ENCODE data around the gene P2RX2.

P2RX2 gene

GRCh38 chr12:132572801-132573760 lies 45.5 kb upstream of the P2RX2 start:
- TF ChIP-seq CTCF (IDR thresholded peaks at IDR 0.05) = no peak

GRCh38 chr12:132574271-132574996 lies 44.1 kb upstream of the P2RX2 start:
- no peak for TF ChIP-seq CTCF (IDR thresholded peaks at IDR 0.05)

GRCh38 chr12:132575661-132576060 lies 42.9 kb upstream of the P2RX2 start:
- no peak for TF ChIP-seq CTCF (IDR thresholded peaks at IDR 0.05)

GRCh38 chr12:132576701-132577100 lies 41.9 kb upstream of the P2RX2 start:
- no peak for TF ChIP-seq CTCF (IDR thresholded peaks at IDR 0.05)

- no peak for TF ChIP-seq CTCF (IDR thresholded peaks at IDR 0.05)
Measured at GRCh38 chr12:132577191-132577920, 41.2 kb upstream of the P2RX2 start.

GRCh38 chr12:132578118-132578517 lies 40.5 kb upstream of the P2RX2 start:
- no peak for TF ChIP-seq CTCF (IDR thresholded peaks at IDR 0.05)

GRCh38 chr12:132578826-132579225 lies 39.8 kb upstream of the P2RX2 start:
- TF ChIP-seq CTCF (IDR thresholded peaks at IDR 0.05) = no peak
